Measurements from ENCODE around the gene TXNRD3. TPM values are rescaled to one million over a fixed set of nuclear protein-coding genes. Genes with fewer than 3 reads are reported as not detected.

TXNRD3 gene
- total and polyA plus RNA-seq, 2 donors (not counting 1 experiment from before 2014, with no cell fraction given): 5.2 to 8.8 TPM

DNA sequence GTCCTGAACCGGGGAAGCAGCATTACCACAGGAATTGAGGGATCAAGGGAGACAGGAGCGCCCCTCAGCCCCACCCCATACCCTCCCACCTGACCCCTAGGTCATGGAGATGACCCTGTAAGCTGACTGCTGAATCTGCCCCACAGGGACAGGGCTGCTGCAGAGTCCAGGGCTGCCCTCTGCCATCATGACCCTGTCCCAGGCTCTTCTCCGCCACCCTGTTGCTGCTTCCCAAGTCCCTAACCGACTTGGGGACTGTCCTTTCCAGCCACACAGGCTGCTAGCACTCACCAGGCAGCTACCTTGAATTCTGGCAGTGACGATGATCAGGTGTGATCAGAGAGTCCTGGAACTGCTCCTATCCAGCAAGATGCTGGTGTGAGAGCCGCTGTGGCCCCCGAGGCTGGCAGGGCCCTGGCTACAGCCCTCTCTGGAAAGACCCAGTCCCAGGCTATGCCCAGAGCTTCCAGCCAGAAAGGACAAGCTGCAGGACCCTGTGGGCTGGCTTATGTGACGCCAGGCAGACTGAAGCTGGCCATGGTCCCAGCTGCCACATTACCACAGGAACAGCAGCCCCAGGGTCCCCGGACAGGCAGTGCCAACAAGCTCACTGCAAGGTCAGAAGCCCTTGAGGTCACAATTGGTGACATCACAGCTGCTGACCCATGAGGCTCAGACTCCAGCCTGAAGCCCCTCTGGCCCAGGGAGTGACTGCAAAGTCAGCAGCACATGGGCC, 96.4 kb downstream of the TXNRD3 start, which contains the start of gene C3orf22:
TSS of gene C3orf22 (minus strand) at position 597 of the 736 bp plus-strand sequence. CDS start 5,542 bp downstream, outside the sequence.
- H3K4me3 ChIP-seq (replicated peaks in 1 of 4; ENCODE audit: control extremely low read depth in 1 of 4, insufficient read depth in 1 of 4, low read depth in 3 of 4, low read length in 4 of 4): no peak within 1 kb of the TSS
- H3K36me3 ChIP-seq (ENCODE audit: control insufficient read depth, insufficient read depth, low read length): no peaks in the 10 kb centered on the region
- H3K27me3 ChIP-seq (ENCODE audit: control insufficient read depth, insufficient read depth, low read length): peaks cover 8% of the 10 kb centered on the region
- no peaks in the 10 kb centered on the region for H3K9me3 ChIP-seq (ENCODE audit: control insufficient read depth, insufficient read depth, low read depth, low read length)
- DNase-seq (ENCODE audit: low read depth in 2 of 2): no peak
- H3K9ac ChIP-seq (ENCODE audit: insufficient read depth, low read length): no peak within 1 kb of the TSS
- no peak within 1 kb of the TSS for H3K4me2 ChIP-seq (ENCODE audit: extremely low read depth, insufficient read depth, low read length)
- TF ChIP-seq EZH2 (IDR thresholded peaks at IDR 0.05; ENCODE audit: low read length, missing control alignments): no peak
- TF ChIP-seq CTCF (conservative IDR thresholded peaks at IDR 0.05 in 1 of 2, IDR thresholded peaks at IDR 0.05 in 1 of 2; ENCODE audit: low read depth in 1 of 2, low read length in 2 of 2): no peak
- H3K27ac ChIP-seq (ENCODE audit: insufficient read depth, low read length): no peak within 1 kb of the TSS
- no peaks in the 10 kb centered on the region for H3K4me1 ChIP-seq (ENCODE audit: control insufficient read depth, extremely low read depth, insufficient read depth, low read length)
- H2AFZ ChIP-seq (ENCODE audit: low read length): no peak within 1 kb of the TSS
- H3K79me2 ChIP-seq (ENCODE audit: control insufficient read depth, insufficient read depth, low read length): no peaks in the 10 kb centered on the region
- H4K20me1 ChIP-seq (ENCODE audit: control insufficient read depth, extremely low read depth, insufficient read depth, low read length): no peaks in the 10 kb centered on the region

GRCh38 chr3:126557761-126558160, 97.2 kb downstream of the TXNRD3 start:
- H3K79me2 ChIP-seq (ENCODE audit: control insufficient read depth, insufficient read depth, low read length): no peaks in the 10 kb centered on the region
- peaks cover 5% of the 10 kb centered on the region for H3K27me3 ChIP-seq (ENCODE audit: control insufficient read depth, insufficient read depth, low read length)
- TF ChIP-seq EZH2 (IDR thresholded peaks at IDR 0.05; ENCODE audit: low read length, missing control alignments): no peak
- TF ChIP-seq CTCF (conservative IDR thresholded peaks at IDR 0.05 in 1 of 2, IDR thresholded peaks at IDR 0.05 in 1 of 2; ENCODE audit: low read depth in 1 of 2, low read length in 2 of 2): no peak
- no peak for DNase-seq (ENCODE audit: low read depth in 2 of 2)
- H3K27ac ChIP-seq (ENCODE audit: insufficient read depth, low read length): no peak overlapping the region
- no peak overlapping the region for H3K4me2 ChIP-seq (ENCODE audit: extremely low read depth, insufficient read depth, low read length)
- no peaks in the 10 kb centered on the region for H3K9me3 ChIP-seq (ENCODE audit: control insufficient read depth, insufficient read depth, low read depth, low read length)
- H3K9ac ChIP-seq (ENCODE audit: insufficient read depth, low read length): no peak overlapping the region
- H3K4me1 ChIP-seq (ENCODE audit: control insufficient read depth, extremely low read depth, insufficient read depth, low read length): no peaks in the 10 kb centered on the region
- no peaks in the 10 kb centered on the region for H4K20me1 ChIP-seq (ENCODE audit: control insufficient read depth, extremely low read depth, insufficient read depth, low read length)
- no peak overlapping the region for H2AFZ ChIP-seq (ENCODE audit: low read length)
- no peaks in the 10 kb centered on the region for H3K36me3 ChIP-seq (ENCODE audit: control insufficient read depth, insufficient read depth, low read length)
- H3K4me3 ChIP-seq (replicated peaks in 1 of 4; ENCODE audit: control extremely low read depth in 1 of 4, insufficient read depth in 1 of 4, low read depth in 3 of 4, low read length in 4 of 4): no peak overlapping the region

- DNase-seq (ENCODE audit: low read depth in 2 of 2): no peak
- H4K20me1 ChIP-seq (ENCODE audit: control insufficient read depth, extremely low read depth, insufficient read depth, low read length): no peaks in the 10 kb centered on the region
- no peak overlapping the region for H3K4me3 ChIP-seq (replicated peaks in 1 of 4; ENCODE audit: control extremely low read depth in 1 of 4, insufficient read depth in 1 of 4, low read depth in 3 of 4, low read length in 4 of 4)
- H3K9me3 ChIP-seq (ENCODE audit: control insufficient read depth, insufficient read depth, low read depth, low read length): no peaks in the 10 kb centered on the region
- no peaks in the 10 kb centered on the region for H3K36me3 ChIP-seq (ENCODE audit: control insufficient read depth, insufficient read depth, low read length)
- H3K9ac ChIP-seq (ENCODE audit: insufficient read depth, low read length): no peak overlapping the region
- H2AFZ ChIP-seq (ENCODE audit: low read length): no peak overlapping the region
- H3K27ac ChIP-seq (ENCODE audit: insufficient read depth, low read length): no peak overlapping the region
- TF ChIP-seq EZH2 (IDR thresholded peaks at IDR 0.05; ENCODE audit: low read length, missing control alignments): no peak
- no peak for TF ChIP-seq CTCF (conservative IDR thresholded peaks at IDR 0.05 in 1 of 2, IDR thresholded peaks at IDR 0.05 in 1 of 2; ENCODE audit: low read depth in 1 of 2, low read length in 2 of 2)
- no peak overlapping the region for H3K4me2 ChIP-seq (ENCODE audit: extremely low read depth, insufficient read depth, low read length)
- H3K79me2 ChIP-seq (ENCODE audit: control insufficient read depth, insufficient read depth, low read length): no peaks in the 10 kb centered on the region
- no peaks in the 10 kb centered on the region for H3K4me1 ChIP-seq (ENCODE audit: control insufficient read depth, extremely low read depth, insufficient read depth, low read length)
- peaks cover 5% of the 10 kb centered on the region for H3K27me3 ChIP-seq (ENCODE audit: control insufficient read depth, insufficient read depth, low read length)
Observed at GRCh38 chr3:126557415-126557745, 97.5 kb downstream of the TXNRD3 start.

Other genes starting within 250 kb of the TXNRD3 start
- gene ZXDC, start 179.2 kb downstream of the TXNRD3 start, total RNA-seq: 16.4 and 17.8 TPM in 2 replicates
- 5.9 and 6.2 TPM in 2 replicates for gene ZXDC, start 179.2 kb downstream of the TXNRD3 start, polyA plus RNA-seq
- not detected in 2 replicates for gene UROC1, start 137.4 kb downstream of the TXNRD3 start, total RNA-seq
- gene UROC1, start 137.4 kb downstream of the TXNRD3 start, polyA plus RNA-seq: not detected in 2 replicates
- under 0.01 TPM in 2 replicates for gene CHST13, start 131.0 kb downstream of the TXNRD3 start, total RNA-seq
- gene CHST13, start 131.0 kb downstream of the TXNRD3 start, polyA plus RNA-seq: not detected in 2 replicates
- not detected in 2 replicates for gene C3orf22, start 96.2 kb downstream of the TXNRD3 start, total RNA-seq
- gene C3orf22, start 96.2 kb downstream of the TXNRD3 start, polyA plus RNA-seq: not detected in 2 replicates
- 9.5 and 11.1 TPM in 2 replicates for gene CHCHD6, start 49.1 kb upstream of the TXNRD3 start, total RNA-seq
- 9.5 and 13.0 TPM in 2 replicates for gene CHCHD6, start 49.1 kb upstream of the TXNRD3 start, polyA plus RNA-seq

Measured in fibroblast of lung (primary cell).